Progenitor cell of endocrine pancreas (in vitro differentiated cells): ENCODE results near the gene ACTR5. TPM values are rescaled to one million over a fixed set of nuclear protein-coding genes. Genes with fewer than 3 reads are reported as not detected.

Experiments
- DNase-seq: peaks from one replicate; pipeline ENCODE4 v3.0.0; 2021; ENCODE audit warnings: low spot score; ENCODE audit not compliant: unreplicated experiment
- H3K27ac Mint-ChIP-seq: 2 replicates; pipeline ENCODE4 v1.8.0; 2021; ENCODE audit warnings: mild to moderate bottlenecking, moderate library complexity, mixed read lengths
- H3K27me3 Mint-ChIP-seq: 2 replicates; pipeline ENCODE4 v1.8.0; 2021; ENCODE audit warnings: mixed read lengths
- H3K36me3 Mint-ChIP-seq: 2 replicates; pipeline ENCODE4 v1.8.0; 2022; ENCODE audit warnings: mixed read lengths; ENCODE audit not compliant: insufficient read depth
- H3K4me1 Mint-ChIP-seq: 2 replicates; pipeline ENCODE4 v1.8.0; 2021; ENCODE audit warnings: low read depth, mixed read lengths
- H3K4me3 Mint-ChIP-seq: 2 replicates; pipeline ENCODE4 v1.8.0; 2021; ENCODE audit warnings: low read depth, mild to moderate bottlenecking, moderate library complexity, mixed read lengths
- H3K9me3 Mint-ChIP-seq: 2 replicates; pipeline ENCODE4 v1.8.0; 2021; ENCODE audit warnings: low read depth, mixed read lengths
- CTCF ChIP-seq: fragments of 200-600 bp; sonication (generic); IDR thresholded peaks from one replicate; pipeline ENCODE4 v1.5.0; 2021; ENCODE audit warnings: antibody characterized with exemption, mild to moderate bottlenecking; ENCODE audit not compliant: unreplicated experiment
- total RNA-seq: library from RNA; stranded (reverse); gene quantifications from 2 replicates; pipeline ENCODE4 v1.2.1, GENCODE V29; 2021

ACTR5 gene
- total RNA-seq, 1 donor from 2014 or later, result 9.8 TPM

- Mint-ChIP-seq H3K27me3 (peaks cover 52% of the 10 kb centered on the region), H3K27ac (no peak overlapping the region), H3K4me3 (peak overlapping the region; percentile 56), H3K36me3 (no peaks in the 10 kb centered on the region), H3K9me3 (no peaks in the 10 kb centered on the region), H3K4me1 (no peaks in the 10 kb centered on the region)
- TF ChIP-seq CTCF, result no peak
- DNase-seq, result no peak
Observed at GRCh38 chr20:38804682-38805501, 56.6 kb downstream of the ACTR5 start.

GRCh38 chr20:38805502-38805957 is 57.3 kb downstream of the ACTR5 start, which contains the start of gene PPP1R16B:
Gene PPP1R16B (plus strand): TSS chr20:38805697. CDS start chr20:38835926, 30,229 bp downstream.
- H3K4me1 Mint-ChIP-seq, result no peaks in the 10 kb centered on the region
- no peak within 1 kb of the TSS for H3K27ac Mint-ChIP-seq
- H3K4me3 Mint-ChIP-seq, result peak within 1 kb of the TSS; percentile 66
- no peaks in the 10 kb centered on the region for H3K36me3 Mint-ChIP-seq
- H3K27me3 Mint-ChIP-seq, result peaks cover 58% of the 10 kb centered on the region
- no peaks in the 10 kb centered on the region for H3K9me3 Mint-ChIP-seq
- no peak for TF ChIP-seq CTCF
- peak; percentile 41 for DNase-seq

- H3K4me1 Mint-ChIP-seq, result no peaks in the 10 kb centered on the region
- no peak overlapping the region for H3K27ac Mint-ChIP-seq
- peak overlapping the region; percentile 66 for H3K4me3 Mint-ChIP-seq
- H3K36me3 Mint-ChIP-seq, result no peaks in the 10 kb centered on the region
- peaks cover 62% of the 10 kb centered on the region for H3K27me3 Mint-ChIP-seq
- DNase-seq, result peak; percentile 18
- H3K9me3 Mint-ChIP-seq, result no peaks in the 10 kb centered on the region
- TF ChIP-seq CTCF, result no peak
Observed at GRCh38 chr20:38805958-38806854, 57.9 kb downstream of the ACTR5 start.

- DNase-seq, result no peak
- Mint-ChIP-seq H3K27me3 (peaks cover 65% of the 10 kb centered on the region), H3K9me3 (no peaks in the 10 kb centered on the region), H3K4me1 (no peaks in the 10 kb centered on the region), H3K36me3 (no peaks in the 10 kb centered on the region), H3K27ac (no peak overlapping the region), H3K4me3 (peak overlapping the region; percentile 44)
- no peak for TF ChIP-seq CTCF
Observed at GRCh38 chr20:38806855-38807655, 58.8 kb downstream of the ACTR5 start.
